ENCODE data around the gene BLTP3B.

BLTP3B gene

DNA sequence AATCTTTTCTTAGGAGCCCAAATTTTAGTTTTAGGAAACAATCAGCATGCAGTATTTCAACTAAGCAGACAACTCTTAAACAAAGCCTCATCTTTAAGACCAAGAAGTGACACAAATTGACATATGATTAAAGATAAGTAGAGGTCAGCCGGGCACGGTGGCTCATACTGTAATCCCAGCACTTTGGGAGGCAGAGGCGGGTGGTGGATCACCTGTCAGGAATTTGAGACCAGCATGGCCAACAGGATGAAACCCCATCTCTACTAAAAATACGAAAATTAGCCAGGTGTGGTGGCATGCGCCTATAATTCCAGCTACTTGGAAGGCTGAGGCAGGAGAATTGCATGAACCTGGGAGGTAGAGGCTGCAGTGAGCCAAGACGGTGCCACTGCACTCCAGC lies 35.8 kb downstream of the BLTP3B start:
- Histone ChIP-seq H3K79me2 (ENCODE audit: control insufficient read depth, low read length) (peaks cover 13% of the 10 kb centered on the region), H3K9me2 (replicated peaks; ENCODE audit: control insufficient read depth, low read length) (no peaks in the 10 kb centered on the region), H3K27ac (ENCODE audit: low read depth, low read length) (no peak overlapping the region), H3K4me3 (ENCODE audit: low read length) (no peak overlapping the region), H3F3A (ENCODE audit: control insufficient read depth, insufficient read depth) (no peaks in the 10 kb centered on the region), H3K36me3 (ENCODE audit: control insufficient read depth, low read length) (peaks cover 13% of the 10 kb centered on the region), H4K20me1 (ENCODE audit: control insufficient read depth, insufficient read depth, low read depth, low read length) (no peaks in the 10 kb centered on the region), H3K4me1 (ENCODE audit: control insufficient read depth, low read length) (no peaks in the 10 kb centered on the region), H3K4me2 (ENCODE audit: low read length) (no peak overlapping the region), H3K9me3 (ENCODE audit: control insufficient read depth, insufficient read depth, low read length) (no peaks in the 10 kb centered on the region), H3K27me3 (ENCODE audit: control insufficient read depth, low read length) (no peaks in the 10 kb centered on the region)
- TF ChIP-seq, protein P1, sequence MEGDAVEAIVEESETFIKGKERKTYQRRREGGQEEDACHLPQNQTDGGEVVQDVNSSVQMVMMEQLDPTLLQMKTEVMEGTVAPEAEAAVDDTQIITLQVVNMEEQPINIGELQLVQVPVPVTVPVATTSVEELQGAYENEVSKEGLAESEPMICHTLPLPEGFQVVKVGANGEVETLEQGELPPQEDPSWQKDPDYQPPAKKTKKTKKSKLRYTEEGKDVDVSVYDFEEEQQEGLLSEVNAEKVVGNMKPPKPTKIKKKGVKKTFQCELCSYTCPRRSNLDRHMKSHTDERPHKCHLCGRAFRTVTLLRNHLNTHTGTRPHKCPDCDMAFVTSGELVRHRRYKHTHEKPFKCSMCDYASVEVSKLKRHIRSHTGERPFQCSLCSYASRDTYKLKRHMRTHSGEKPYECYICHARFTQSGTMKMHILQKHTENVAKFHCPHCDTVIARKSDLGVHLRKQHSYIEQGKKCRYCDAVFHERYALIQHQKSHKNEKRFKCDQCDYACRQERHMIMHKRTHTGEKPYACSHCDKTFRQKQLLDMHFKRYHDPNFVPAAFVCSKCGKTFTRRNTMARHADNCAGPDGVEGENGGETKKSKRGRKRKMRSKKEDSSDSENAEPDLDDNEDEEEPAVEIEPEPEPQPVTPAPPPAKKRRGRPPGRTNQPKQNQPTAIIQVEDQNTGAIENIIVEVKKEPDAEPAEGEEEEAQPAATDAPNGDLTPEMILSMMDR (IDR thresholded peaks at IDR 0.05; ENCODE audit: low read depth, low read length, poor library complexity, severe bottlenecking): no peak
- TF ChIP-seq EZH2phosphoT487 (IDR thresholded peaks at IDR 0.05; ENCODE audit: borderline replicate concordance, low read length): no peak

DNA sequence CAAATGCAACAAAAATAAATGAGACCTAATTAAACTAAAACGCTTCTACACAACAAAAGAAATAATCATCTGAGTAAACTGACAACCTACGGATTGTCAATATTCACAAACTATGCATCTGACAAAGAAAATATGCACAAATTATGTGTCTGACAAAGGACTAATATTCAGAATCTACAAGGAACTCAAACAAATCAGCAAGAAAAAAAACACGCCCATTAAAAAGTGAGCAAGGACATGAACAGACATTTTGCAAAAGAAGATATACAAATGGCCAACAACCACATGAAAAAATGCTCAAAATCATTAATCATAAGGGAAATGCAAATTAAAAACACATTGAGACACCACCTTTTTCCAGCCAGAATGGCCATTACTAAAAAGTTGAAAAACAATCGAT lies 37.0 kb downstream of the BLTP3B start:
- Histone ChIP-seq H3K36me3 (ENCODE audit: control insufficient read depth, low read length) (peaks cover 17% of the 10 kb centered on the region), H3K9me3 (ENCODE audit: control insufficient read depth, insufficient read depth, low read length) (no peaks in the 10 kb centered on the region), H3K4me2 (ENCODE audit: low read length) (no peak overlapping the region), H3K4me3 (ENCODE audit: low read length) (no peak overlapping the region), H4K20me1 (ENCODE audit: control insufficient read depth, insufficient read depth, low read depth, low read length) (no peaks in the 10 kb centered on the region), H3K27ac (ENCODE audit: low read depth, low read length) (no peak overlapping the region), H3F3A (ENCODE audit: control insufficient read depth, insufficient read depth) (no peaks in the 10 kb centered on the region), H3K9me2 (replicated peaks; ENCODE audit: control insufficient read depth, low read length) (no peaks in the 10 kb centered on the region), H3K4me1 (ENCODE audit: control insufficient read depth, low read length) (no peaks in the 10 kb centered on the region), H3K79me2 (ENCODE audit: control insufficient read depth, low read length) (peaks cover 11% of the 10 kb centered on the region), H3K27me3 (ENCODE audit: control insufficient read depth, low read length) (no peaks in the 10 kb centered on the region)
- TF ChIP-seq, protein P1 (IDR thresholded peaks at IDR 0.05; ENCODE audit: low read depth, low read length, poor library complexity, severe bottlenecking): no peak
- TF ChIP-seq EZH2phosphoT487 (IDR thresholded peaks at IDR 0.05; ENCODE audit: borderline replicate concordance, low read length): no peak

DNA sequence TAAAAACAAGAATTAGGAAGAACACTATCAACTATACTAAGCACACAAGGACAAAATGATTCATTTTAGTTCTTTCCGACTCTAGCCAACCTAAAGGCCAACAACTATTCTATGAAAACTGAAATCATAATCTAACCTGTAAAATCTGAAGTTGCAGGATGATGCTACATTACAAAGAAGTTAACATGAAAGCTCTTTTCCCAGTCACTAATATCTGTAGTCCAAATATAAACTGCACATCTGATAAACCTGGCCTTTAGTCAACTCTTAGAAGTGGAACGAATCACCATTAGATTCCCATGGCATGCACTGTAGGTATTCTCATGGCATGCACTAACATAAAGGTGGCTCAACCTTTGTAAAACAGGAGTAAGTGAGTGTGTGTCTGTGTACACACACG lies 41.7 kb downstream of the BLTP3B start:
- H4K20me1 ChIP-seq (ENCODE audit: control insufficient read depth, insufficient read depth, low read depth, low read length): no peaks in the 10 kb centered on the region
- H3K36me3 ChIP-seq (ENCODE audit: control insufficient read depth, low read length): peaks cover 8% of the 10 kb centered on the region; the same call in 1 of the 2 replicates
- H3K27ac ChIP-seq (ENCODE audit: low read depth, low read length): no peak overlapping the region
- H3K9me3 ChIP-seq (ENCODE audit: control insufficient read depth, insufficient read depth, low read length): no peaks in the 10 kb centered on the region
- no peaks in the 10 kb centered on the region for H3K79me2 ChIP-seq (ENCODE audit: control insufficient read depth, low read length)
- no peaks in the 10 kb centered on the region for H3F3A ChIP-seq (ENCODE audit: control insufficient read depth, insufficient read depth)
- H3K27me3 ChIP-seq (ENCODE audit: control insufficient read depth, low read length): no peaks in the 10 kb centered on the region
- no peaks in the 10 kb centered on the region for H3K4me1 ChIP-seq (ENCODE audit: control insufficient read depth, low read length)
- TF ChIP-seq EZH2phosphoT487 (IDR thresholded peaks at IDR 0.05; ENCODE audit: borderline replicate concordance, low read length): no peak
- TF ChIP-seq, protein P1 (IDR thresholded peaks at IDR 0.05; ENCODE audit: low read depth, low read length, poor library complexity, severe bottlenecking): no peak
- H3K4me2 ChIP-seq (ENCODE audit: low read length): no peak overlapping the region
- no peaks in the 10 kb centered on the region for H3K9me2 ChIP-seq (replicated peaks; ENCODE audit: control insufficient read depth, low read length)
- H3K4me3 ChIP-seq (ENCODE audit: low read length): no peak overlapping the region
